Measurements from ENCODE around the gene ERN1. TPM values are rescaled to one million over a fixed set of nuclear protein-coding genes. Genes with fewer than 3 reads are reported as not detected.

The ERN1 gene
- total and polyA plus RNA-seq, 2 of the 8 experiments (the other 6 are each of a cell fraction or from before 2014, with no cell fraction given), result 1.8 to 3.9 TPM

- TF ChIP-seq SAP30 (IDR thresholded peaks at IDR 0.05; ENCODE audit: insufficient read depth, insufficient replicate concordance, low read length), result no peak
- TF ChIP-seq ZNF274 (IDR thresholded peaks at IDR 0.05; ENCODE audit: borderline replicate concordance, extremely low read depth, low read length), result no peak
- no peak for TF ChIP-seq HDAC2 (IDR thresholded peaks at IDR 0.05; ENCODE audit: borderline replicate concordance in 1 of 2, low read depth in 2 of 2, low read length in 2 of 2)
- TF ChIP-seq SIX5 (IDR thresholded peaks at IDR 0.05; ENCODE audit: low read depth, low read length), result no peak
- TF ChIP-seq PHF8 (conservative IDR thresholded peaks at IDR 0.05; ENCODE audit: low read depth, low read length), result no peak
- no peak for TF ChIP-seq KDM5A (IDR thresholded peaks at IDR 0.05; ENCODE audit: low read length)
Measured at GRCh38 chr17:64158406-64158805, 28.5 kb upstream of the ERN1 start (continued).
